Measurements from ENCODE around the gene FHOD3.

FHOD3 gene

GRCh38 chr18:36578871-36579710 is 281.6 kb downstream of the FHOD3 start:
- ChIA-PET CTCF (no interaction called here), POLR2A (no interaction called here)
- Histone ChIP-seq H3K9me3 (ENCODE audit: control insufficient read depth, insufficient read depth, low read depth, low read length) (no peaks in the 10 kb centered on the region), H3K36me3 (ENCODE audit: control insufficient read depth in 2 of 2, insufficient read depth in 1 of 2, low read length in 2 of 2) (peaks cover 0 to 5% of the 10 kb centered on the region in 2 experiments; a peak in 1 of 3 replicates), H3K27ac (ENCODE audit: extremely low read depth, low read depth, low read length) (no peak overlapping the region), H3K4me1 (ENCODE audit: control insufficient read depth, insufficient read depth, low read length) (no peaks in the 10 kb centered on the region), H3K4me3 (ENCODE audit: low read depth, low read length) (no peak overlapping the region)
- TF ChIP-seq ZNF26 (tag by site-specific recombination; IDR thresholded peaks at IDR 0.05) (no peak), ZNF214 (tag by site-specific recombination; IDR thresholded peaks at IDR 0.05; ENCODE audit: borderline replicate concordance) (no peak), ZNF571 (tag by site-specific recombination; IDR thresholded peaks at IDR 0.05) (no peak), ZBTB10 (tag by site-specific recombination; IDR thresholded peaks at IDR 0.05) (no peak), ZNF394 (tag by site-specific recombination; IDR thresholded peaks at IDR 0.05; ENCODE audit: borderline replicate concordance) (no peak), ZNF660 (tag by site-specific recombination; IDR thresholded peaks at IDR 0.05) (no peak), ZNF138 (tag by site-specific recombination; IDR thresholded peaks at IDR 0.05; ENCODE audit: borderline replicate concordance) (no peak), KLF8 (tag by site-specific recombination; IDR thresholded peaks at IDR 0.05) (no peak), ZNF560 (tag by site-specific recombination; IDR thresholded peaks at IDR 0.05; ENCODE audit: borderline replicate concordance) (no peak), ZNF416 (tag by site-specific recombination; IDR thresholded peaks at IDR 0.05) (no peak), ZNF354C (tag by site-specific recombination; IDR thresholded peaks at IDR 0.05; ENCODE audit: borderline replicate concordance, low read depth) (no peak), ZXDB (tag by site-specific recombination; IDR thresholded peaks at IDR 0.05) (no peak), ZNF157 (tag by site-specific recombination; IDR thresholded peaks at IDR 0.05) (no peak), ZNF548 (tag by site-specific recombination; IDR thresholded peaks at IDR 0.05) (no peak), ZNF324 (tag by site-specific recombination; IDR thresholded peaks at IDR 0.05) (no peak), OSR2 (tag by site-specific recombination; IDR thresholded peaks at IDR 0.05) (no peak), ZNF175 (tag by site-specific recombination; IDR thresholded peaks at IDR 0.05) (no peak), ZNF792 (tag by site-specific recombination; IDR thresholded peaks at IDR 0.05) (no peak)

- Histone ChIP-seq H3K27ac (ENCODE audit: extremely low read depth, low read depth, low read length) (no peak overlapping the region), H3K9me3 (ENCODE audit: control insufficient read depth, insufficient read depth, low read depth, low read length) (no peaks in the 10 kb centered on the region), H3K4me3 (ENCODE audit: low read depth, low read length) (no peak overlapping the region), H3K4me1 (ENCODE audit: control insufficient read depth, insufficient read depth, low read length) (no peaks in the 10 kb centered on the region), H3K36me3 (ENCODE audit: control insufficient read depth in 2 of 2, insufficient read depth in 1 of 2, low read length in 2 of 2) (peaks cover 0 to 5% of the 10 kb centered on the region in 2 experiments; a peak in 1 of 3 replicates)
- TF ChIP-seq GLIS1 (tag by site-specific recombination; IDR thresholded peaks at IDR 0.05) (peak; percentile 34; the same call in 1 of the 2 replicates), PRDM6 (tag by site-specific recombination; IDR thresholded peaks at IDR 0.05) (no peak)
- ChIA-PET CTCF (no interaction called here), POLR2A (no interaction called here)
Observed at GRCh38 chr18:36580266-36580665, 282.8 kb downstream of the FHOD3 start.
